GM12878 (cell line): ENCODE results near the gene RPS6KA5. TPM values are rescaled to one million over a fixed set of nuclear protein-coding genes. Genes with fewer than 3 reads are reported as not detected.

ENCODE experiments used
- ATAC-seq: fragments of 200-7000 bp; cut with Tn5 transposase; 3 replicates; pipeline ENCODE4 v1.9.1; 2020; ENCODE audit warnings: mild to moderate bottlenecking, moderate library complexity
- BruUV-seq: library from RNA; stranded (reverse); fragments of 400-500 nt; replicated peaks from 2 replicates; lab custom pipeline; 2021; lab: Mats Ljungman, UMichigan
- CTCF ChIA-PET: fragments of 300-600 bp; sonication (Branson Sonifier 250); formaldehyde crosslinking; extraction: SDS; loops from one replicate; lab custom pipeline; 2021; ENCODE audit warnings: inconsistent platforms; lab: Yijun Ruan, JAX
- POLR2A ChIA-PET: fragments of 350-600 bp; formaldehyde crosslinking; extraction: SDS; loops from one replicate; lab custom pipeline; 2021; ENCODE audit warnings: inconsistent platforms; lab: Charles Lee
- RAD21 ChIA-PET: fragments of 300-600 bp; sonication (Branson Sonifier 250); formaldehyde crosslinking; loops from one replicate; lab custom pipeline; 2023; ENCODE audit warnings: antibody characterized with exemption; ENCODE audit not compliant: unreplicated experiment; lab: Charles Lee
- SMC1A ChIA-PET: fragments of 300-600 bp; sonication (Branson Sonifier 250); formaldehyde crosslinking; loops from one replicate; lab custom pipeline; 2023; ENCODE audit not compliant: unreplicated experiment, uncharacterized antibody; lab: Charles Lee
- DNase-seq: peaks from one replicate; pipeline ENCODE4 v3.0.0-alpha.2; 2011; ENCODE audit warnings: low read depth, low spot score
- FAIRE-seq: peaks from 3 replicates; lab custom pipeline; 2011; peaks lifted over from hg19 to GRCh38; lab: Jason Lieb, UNC
- H2AFZ ChIP-seq: 2 replicates; pipeline ENCODE4 v1.6.0; 2011; ENCODE audit warnings: low read depth, low read length, control low read depth; ENCODE audit not compliant: control insufficient read depth
- H3K27ac ChIP-seq: 2 replicates; pipeline ENCODE4 v1.5.1; 2011; ENCODE audit warnings: control low read depth; ENCODE audit not compliant: control insufficient read depth, insufficient read depth
- H3K27me3 ChIP-seq, 2 experiments: replicated peaks in 1 of 2; 2 replicates each; pipeline versions ENCODE4 v1.6.0 to v1.6.1; 2011; ENCODE audit warnings: low read length in 1 of 2; ENCODE audit not compliant: control insufficient read depth in 2 of 2, insufficient read depth in 2 of 2
- H3K36me3 ChIP-seq, 2 experiments: 2 replicates each; pipeline ENCODE4 v1.5.1; 2011; ENCODE audit warnings: low read length in 1 of 2; ENCODE audit not compliant: control insufficient read depth in 2 of 2, insufficient read depth in 2 of 2
- H3K4me1 ChIP-seq: 2 replicates; pipeline ENCODE4 v1.6.1; 2011; ENCODE audit warnings: mild to moderate bottlenecking, low read length, moderate library complexity, mixed read lengths; ENCODE audit not compliant: control insufficient read depth, insufficient read depth
- H3K4me2 ChIP-seq: 2 replicates; pipeline ENCODE4 v1.6.0; 2011; ENCODE audit warnings: control low read depth; ENCODE audit not compliant: control insufficient read depth, insufficient read depth
- H3K4me3 ChIP-seq: fragments of 200-600 bp; sonication (generic); 2 replicates; pipeline ENCODE4 v1.5.1; 2016
- H3K79me2 ChIP-seq: 2 replicates; pipeline ENCODE4 v1.6.0; 2011; ENCODE audit warnings: low read length; ENCODE audit not compliant: control insufficient read depth, insufficient read depth
- H3K9ac ChIP-seq: 2 replicates; pipeline ENCODE4 v1.8.0; 2011; ENCODE audit warnings: low read length, control low read depth, mixed read lengths; ENCODE audit not compliant: control insufficient read depth, insufficient read depth
- H3K9me3 ChIP-seq: replicated peaks from 3 replicates; pipeline ENCODE4 v1.5.1; 2011; ENCODE audit warnings: mild to moderate bottlenecking, low read length; ENCODE audit not compliant: control insufficient read depth, insufficient read depth
- H4K20me1 ChIP-seq: 2 replicates; pipeline ENCODE4 v1.6.0; 2011; ENCODE audit not compliant: control insufficient read depth, insufficient read depth
- BCL11A ChIP-seq: IDR thresholded peaks from 2 replicates; pipeline ENCODE4 v1.6.1; 2011; ENCODE audit warnings: low read depth, low read length
- BCL3 ChIP-seq: IDR thresholded peaks from 2 replicates; pipeline ENCODE4 v1.6.1; 2011; ENCODE audit warnings: borderline replicate concordance, low read depth, mild to moderate bottlenecking, moderate library complexity, low read length; ENCODE audit not compliant: insufficient read depth, poor library complexity, severe bottlenecking
- CEBPZ ChIP-seq: fragments of 150-350 bp; IDR thresholded peaks from 2 replicates; pipeline ENCODE4 v1.6.1; 2016; ENCODE audit warnings: low read depth, low read length
- PBX3 ChIP-seq: IDR thresholded peaks from 2 replicates; pipeline ENCODE4 v1.6.1; 2011; ENCODE audit warnings: mild to moderate bottlenecking, low read depth, low read length, moderate library complexity; ENCODE audit not compliant: insufficient replicate concordance
- RB1 ChIP-seq: fragments of 450-650 bp; formaldehyde crosslinking; IDR thresholded peaks from 2 replicates; pipeline ENCODE4 v1.6.1; 2017; ENCODE audit warnings: mild to moderate bottlenecking, borderline replicate concordance
- RELA ChIP-seq: fragments of 450-650 bp; IDR thresholded peaks from 2 replicates; pipeline ENCODE4 v1.8.0; 2014; ENCODE audit warnings: borderline replicate concordance; ENCODE audit not compliant: partially characterized antibody
- ZBTB4 ChIP-seq: fragments of 450-650 bp; formaldehyde crosslinking; IDR thresholded peaks from 2 replicates; pipeline ENCODE4 v1.4.0; 2022; ENCODE audit warnings: mild to moderate bottlenecking, moderate library complexity
- WGBS: methylation state at CpG from one replicate; pipeline ENCODE4 v1.1.6; 2016; ENCODE audit warnings: low lambda C conversion rate; ENCODE audit not compliant: insufficient replicate concordance, insufficient coverage; ENCODE audit errors: missing lambda C conversion rate; 5-methylcytosine and 5-hydroxymethylcytosine counted together
- in situ Hi-C: fragments of 300-500 bp; cut with MboI; formaldehyde crosslinking; loops from 9 replicates; pipeline ENCODE4 v1.14.3; 2018; ENCODE audit warnings: mixed read lengths
- intact Hi-C: fragments of 100-400 bp; cut with micrococcal nuclease; formaldehyde crosslinking; loops from one replicate; pipeline ENCODE4 v1.14.2; 2022; ENCODE audit not compliant: unreplicated experiment
- polyA plus RNA-seq, 11 experiments: library from polyadenylated mRNA; depleted of rRNA in 4 of 11; unstranded in 6 of 11; stranded (reverse) in 5 of 11; fragments of >200 nt; fragmentation: Nextera tagmentation in 4 of 11; fragmentation: Illumina TruSeq in 1 of 11; extraction: Ambion mirVana in 4 of 11; extraction: Trizol in 1 of 11; gene quantifications; 1 replicate in 1 of 11; 2 replicates in 10 of 11; pipeline versions ENCODE4 v1.2.1 to v1.2.3, GENCODE V29; 2011 to 2016; ENCODE audit warnings: inconsistent platforms in 2 of 11, missing spikeins in 2 of 11, low read depth in 1 of 11
- total RNA-seq, 4 experiments: library from RNA; depleted of rRNA in 3 of 4; stranded (reverse); fragments of >200 nt in 3 of 4; fragmentation: Illumina TruSeq in 1 of 4; extraction: Trizol in 1 of 4; gene quantifications; 2 replicates each; pipeline versions ENCODE4 v1.2.1 to v1.2.3, GENCODE V29; 2013 to 2021

The RPS6KA5 gene
- total and polyA plus RNA-seq, 10 of the 15 experiments (the other 5 are each of a cell fraction or from before 2014, with no cell fraction given): 1.4 to 7.0 (median 3.7) TPM

- no peak overlapping the region for H3K9ac ChIP-seq
- ChIA-PET POLR2A (interaction anchor here (0.8 kb wide), 1 partner anchor 10 kb away, joined by 3 read pairs; no protein-coding TSS in a partner anchor), RAD21 (interaction anchor here (1.3 kb wide), 1 partner anchor 9 kb away, joined by 6 read pairs; no protein-coding TSS in a partner anchor), SMC1A (interaction anchor here (1.1 to 6.1 kb wide), 3 partner anchors 9 to 392 kb away, joined by 3 to 28 read pairs (median 6); no protein-coding TSS in a partner anchor), CTCF (interaction anchor here (0.7 to 9.4 kb wide), 2 partner anchors 10 to 52 kb away, joined by 3 to 74 read pairs; no protein-coding TSS in a partner anchor)
- in situ Hi-C loops: no loop called here
- no peaks in the 10 kb centered on the region for H3K36me3 ChIP-seq
- TF ChIP-seq BCL3: no peak
- no peak for TF ChIP-seq CEBPZ
- TF ChIP-seq BCL11A: no peak
- TF ChIP-seq RB1: no peak
- no peak for TF ChIP-seq PBX3
- TF ChIP-seq ZBTB4: no peak
- TF ChIP-seq RELA: no peak
- H3K4me2 ChIP-seq: no peak overlapping the region
- 68% methylated on average over 2 of the region's 2 CpGs for WGBS
- no peaks in the 10 kb centered on the region for H3K4me1 ChIP-seq
- no peaks in the 10 kb centered on the region for H4K20me1 ChIP-seq
- no peak overlapping the region for H3K27ac ChIP-seq
- no peaks in the 10 kb centered on the region for H3K79me2 ChIP-seq
- no peak overlapping the region for H2AFZ ChIP-seq
- BruUV-seq: no TSS peak
- intact Hi-C loops: no loop called here
- H3K4me3 ChIP-seq: no peak overlapping the region
- DNase-seq: no peak
- no peak for ATAC-seq
- FAIRE-seq: no peak
- H3K9me3 ChIP-seq: no peaks in the 10 kb centered on the region
- no peaks in the 10 kb centered on the region for H3K27me3 ChIP-seq
These were observed 166.9 kb downstream of the RPS6KA5 start for GRCh38 chr14:90893510-90893909.
